Stimulated activated CD4-positive, alpha-beta T cell treated with anti-CD3 and anti-CD28 coated beads, TNF-alpha, amount 100 ng/mL, for 1 hour (primary cell): ENCODE data around the gene BANP.
"Not testable (repeated sequence)": the region's sequence is repeated elsewhere in the genome, so short reads cannot be mapped to it uniquely, and the experiment has no call there.

Experiments
- DNase-seq, 3 donors: peaks; one replicate each; pipeline ENCODE4 v3.0.0-alpha.2; 2020; ENCODE audit warnings: low read depth in 3 of 3, low spot score in 1 of 3

The BANP gene

DNA sequence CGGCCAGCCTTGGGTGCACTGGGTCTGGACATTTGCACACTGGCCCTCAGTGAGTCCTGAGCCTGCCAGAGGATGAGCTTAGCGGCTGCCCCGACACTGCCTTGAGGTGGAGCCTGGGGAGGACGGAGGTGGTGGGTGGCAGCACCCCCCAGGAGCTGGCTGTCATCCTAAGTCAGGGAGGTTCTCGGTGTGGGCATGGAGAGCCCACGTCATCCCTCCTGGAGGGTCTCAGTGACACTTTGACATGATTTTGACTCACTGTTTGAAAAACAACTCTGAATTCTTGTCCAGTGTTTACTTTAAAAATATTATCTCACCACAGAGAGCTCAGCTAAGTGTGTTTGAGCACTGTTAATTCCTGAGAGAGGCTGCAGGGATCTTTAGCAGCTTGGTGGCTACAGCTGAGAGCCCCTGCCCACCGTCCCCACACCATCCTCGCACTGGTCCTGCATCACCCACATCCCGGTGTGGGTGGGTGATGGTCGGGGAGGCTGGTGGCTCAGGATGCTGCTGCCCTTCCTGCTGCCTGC is 63.1 kb downstream of the BANP start:
- DNase-seq = no peak

DNA sequence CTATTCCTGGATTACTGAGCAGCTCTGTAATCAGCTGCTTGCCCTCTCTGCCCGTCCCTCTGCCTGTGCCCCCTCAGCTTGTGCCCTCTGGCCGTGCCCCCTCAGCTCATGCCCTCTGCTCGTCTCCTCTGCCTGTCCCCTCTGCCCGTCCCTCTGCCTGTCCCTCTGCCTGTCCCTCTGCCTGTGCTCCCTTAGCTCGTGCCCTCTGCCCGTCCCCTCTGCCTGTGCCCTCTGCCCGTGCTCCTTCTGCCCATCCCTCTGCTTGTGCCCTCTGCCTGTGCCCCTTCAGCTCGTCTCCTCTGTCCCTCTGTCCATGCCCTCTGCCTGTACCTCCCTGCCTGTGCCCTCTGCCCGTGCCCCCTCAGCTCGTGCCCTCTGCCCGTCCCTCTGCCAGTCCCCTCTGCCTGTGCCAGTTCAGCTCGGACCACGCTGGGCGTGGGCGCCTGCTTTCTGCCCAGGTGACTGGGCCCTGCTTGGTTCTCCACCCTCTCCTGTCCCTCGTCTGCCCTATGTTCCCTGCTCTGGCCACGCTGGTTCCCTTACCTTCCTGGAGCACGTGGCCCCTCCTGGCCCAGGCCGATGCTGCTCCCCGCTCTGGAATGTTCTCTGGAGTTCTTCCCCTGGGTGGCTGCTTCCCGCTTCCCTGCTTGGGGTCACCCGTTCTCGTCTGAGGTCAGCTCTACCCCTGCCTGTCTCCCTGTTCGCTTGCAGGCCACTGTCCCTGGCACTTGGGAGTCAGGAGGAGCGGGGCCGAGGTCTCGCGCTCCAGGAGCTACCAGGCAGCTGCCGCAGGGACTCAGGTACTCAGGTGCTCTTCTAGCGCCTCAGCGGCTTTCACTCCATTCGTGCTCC is 63.9 kb downstream of the BANP start:
- DNase-seq = no peak

GRCh38 chr16:88015806-88016140 is 64.5 kb downstream of the BANP start:
- DNase-seq = no peak

DNA sequence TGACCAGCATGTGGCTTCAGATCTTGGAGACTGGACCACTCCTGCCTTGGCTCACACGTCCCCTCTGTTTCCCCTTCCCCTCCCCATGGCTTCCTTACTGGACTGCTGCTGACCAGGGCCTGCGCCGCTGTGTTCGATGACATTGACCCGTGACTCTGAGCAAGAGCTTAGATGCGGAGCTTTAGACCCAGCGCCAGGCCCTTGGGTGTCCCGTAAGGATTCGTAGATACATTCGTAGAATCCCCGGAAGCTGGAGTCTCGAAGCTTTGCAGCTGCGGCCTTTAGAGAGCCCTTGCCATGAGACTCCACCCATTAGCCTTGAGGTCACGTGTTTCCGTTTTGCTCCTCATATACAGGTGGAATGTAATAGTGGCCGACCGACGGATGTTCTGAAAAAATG is 65.2 kb downstream of the BANP start:
- DNase-seq = not testable (repeated sequence)

GRCh38 chr16:88016964-88017363 is 65.7 kb downstream of the BANP start:
- DNase-seq = no peak

DNA sequence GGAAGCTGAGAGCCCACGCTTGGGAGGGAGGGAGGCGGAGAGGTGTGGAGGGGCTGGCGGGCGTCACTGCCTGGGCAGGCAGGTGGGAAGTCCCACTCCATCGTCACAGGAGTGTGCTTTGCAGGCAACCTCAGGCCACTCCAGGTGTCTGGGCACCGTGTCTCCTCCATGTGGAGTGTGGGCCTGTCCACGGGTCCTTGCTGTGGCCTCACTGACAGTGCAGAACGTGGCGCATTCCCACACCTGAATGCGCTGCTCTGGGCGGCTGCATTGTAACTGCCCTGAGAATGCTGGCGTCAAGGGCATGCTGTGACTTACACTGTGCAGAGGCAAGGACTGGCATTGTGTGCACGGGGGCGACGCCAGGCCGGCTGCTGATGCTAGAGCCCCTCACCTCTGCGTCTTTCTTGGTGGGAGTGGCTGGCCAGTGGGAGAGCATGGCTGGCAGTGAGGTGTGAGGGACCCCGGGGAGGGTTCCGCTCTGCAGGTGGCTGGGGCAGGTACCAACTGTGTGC is 66.4 kb downstream of the BANP start:
- DNase-seq = no peak

DNA sequence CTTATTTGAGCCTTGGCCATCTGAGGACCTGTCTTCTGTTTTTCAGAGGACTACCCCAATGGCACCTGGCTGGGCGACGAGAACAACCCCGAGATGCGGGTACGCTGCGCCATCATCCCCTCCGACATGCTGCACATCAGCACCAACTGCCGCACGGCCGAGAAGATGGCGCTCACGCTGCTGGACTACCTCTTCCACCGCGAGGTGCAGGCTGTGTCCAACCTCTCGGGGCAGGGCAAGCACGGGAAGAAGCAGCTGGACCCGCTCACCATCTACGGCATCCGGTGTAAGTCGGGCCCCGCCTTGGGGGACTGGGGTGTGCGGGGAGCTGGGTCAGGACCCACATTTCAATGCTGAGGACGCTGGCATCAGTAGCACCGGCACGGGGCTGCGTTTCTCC is 67.1 kb downstream of the BANP start:
- DNase-seq = not testable (repeated sequence)

- DNase-seq = not testable (repeated sequence)
Measured at GRCh38 chr16:88019041-88019820, 68.0 kb downstream of the BANP start.

DNA sequence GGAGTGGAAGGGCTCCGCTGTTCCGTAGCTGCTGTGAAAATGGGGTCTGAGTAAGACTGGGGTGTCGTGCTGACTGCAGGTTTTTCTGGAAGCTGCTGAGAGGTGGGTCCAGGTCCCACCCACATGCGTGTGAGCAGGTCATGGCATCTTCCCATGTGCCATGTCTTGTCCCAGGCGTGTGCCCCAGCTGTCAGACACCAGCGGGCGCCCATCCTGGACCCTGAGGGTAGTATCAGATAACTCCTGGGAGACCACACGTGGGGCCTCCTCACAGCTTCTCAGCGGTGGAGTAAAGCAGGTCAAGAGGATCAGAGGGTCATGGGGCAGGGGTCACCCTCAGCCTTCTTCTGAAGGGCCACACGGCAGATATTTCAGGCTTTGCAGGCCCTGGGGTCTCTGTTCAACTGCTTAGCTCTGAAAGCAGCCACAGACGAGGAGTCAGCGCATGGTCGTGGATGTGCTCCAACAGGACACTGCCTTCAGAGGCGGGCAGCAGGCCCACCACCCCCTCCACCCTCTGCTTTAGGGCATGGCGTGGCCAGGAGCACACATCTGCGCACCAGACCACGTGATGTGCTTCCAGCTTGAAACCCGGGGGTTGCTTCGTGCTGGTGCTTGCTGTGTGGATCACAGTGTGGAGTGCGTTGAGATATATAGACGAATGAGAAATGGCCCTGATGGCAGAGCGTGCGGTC is 68.7 kb downstream of the BANP start:
- no peak for DNase-seq

DNA sequence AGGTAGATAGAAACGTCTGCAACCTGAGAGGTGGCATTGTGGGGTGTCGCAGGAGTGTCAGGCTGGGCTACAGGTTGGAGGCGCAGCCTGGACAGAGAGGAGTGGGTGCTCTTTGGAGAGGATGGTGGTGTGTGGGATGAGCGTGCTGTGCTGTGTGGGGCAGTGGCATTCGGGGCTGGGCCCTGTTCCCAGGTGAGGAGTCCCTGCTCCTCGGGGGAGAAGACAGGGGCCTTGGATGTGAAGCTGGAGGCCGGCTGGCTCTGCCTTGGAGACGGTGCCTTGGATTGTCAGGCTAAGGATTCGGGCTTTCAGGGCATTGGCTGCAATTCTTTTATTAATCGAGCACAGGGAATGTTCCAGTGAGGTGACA is 69.3 kb downstream of the BANP start:
- DNase-seq = no peak

- not testable (repeated sequence) for DNase-seq
Measured at GRCh38 chr16:88021041-88021970, 70.1 kb downstream of the BANP start.

DNA sequence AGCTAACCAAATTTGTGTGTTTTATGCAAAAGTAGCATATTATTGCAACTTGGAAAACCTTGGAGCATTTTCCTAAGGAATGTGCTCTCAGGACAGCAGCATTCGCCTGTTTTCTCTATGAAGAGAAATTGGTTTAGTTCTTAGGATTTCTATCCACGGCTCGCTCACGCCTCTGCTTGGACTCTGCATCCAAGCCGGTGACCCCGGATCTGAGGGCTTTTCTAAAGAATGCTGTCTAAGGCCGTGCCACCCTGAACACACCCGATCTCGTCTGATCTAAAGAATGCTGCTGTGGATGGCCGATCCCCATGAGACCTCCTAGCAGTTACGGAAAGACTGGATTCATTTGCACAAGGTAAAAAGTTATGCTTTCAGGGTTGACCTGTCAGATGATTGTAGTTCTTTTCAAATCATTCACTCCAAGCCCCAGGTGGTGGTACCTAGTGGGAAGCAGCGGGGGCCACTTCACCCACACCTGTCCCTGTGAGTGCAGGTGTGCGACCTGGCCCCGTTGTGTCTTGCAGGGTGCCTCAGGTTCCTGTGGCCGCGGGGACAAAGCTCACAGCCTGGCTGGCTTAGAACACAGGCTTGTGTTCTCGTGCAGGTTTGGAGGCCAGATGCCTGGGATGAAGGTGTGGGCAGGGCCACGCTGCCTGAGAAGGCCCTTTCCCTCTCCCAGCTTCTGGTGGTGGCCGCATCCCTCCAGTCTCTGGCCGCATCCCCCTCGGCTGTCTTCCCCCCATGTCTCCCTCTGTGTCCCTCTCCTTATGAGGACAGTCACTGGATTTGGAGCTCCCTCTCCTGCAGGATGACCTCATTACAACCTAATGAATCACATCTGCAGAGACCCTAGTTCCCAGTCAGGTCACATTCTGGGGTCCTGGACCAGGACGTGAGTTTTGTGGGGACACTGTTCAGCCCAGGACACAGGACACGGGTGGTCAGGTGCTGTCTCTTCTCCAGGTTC is 71.1 kb downstream of the BANP start:
- DNase-seq = no peak

DNA sequence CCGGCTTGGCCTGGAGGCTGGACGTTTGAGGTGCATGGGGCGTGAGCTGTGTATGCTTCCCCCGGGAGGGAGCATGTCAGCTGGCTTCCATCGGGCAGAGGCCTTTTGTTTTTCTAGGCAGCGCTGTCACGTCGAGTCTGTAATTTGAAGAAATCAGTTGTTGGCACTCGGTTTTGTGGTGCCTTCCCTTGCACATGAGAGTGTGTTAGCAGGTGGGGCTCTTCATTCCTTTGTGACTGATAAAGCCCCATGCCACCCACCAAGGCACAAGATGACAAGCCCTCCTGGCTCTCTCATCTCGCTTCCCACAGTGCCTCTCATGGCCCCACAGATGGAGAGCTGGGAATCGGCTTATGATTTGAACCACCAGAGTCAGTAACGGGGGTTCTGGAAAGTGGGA is 72.1 kb downstream of the BANP start:
- DNase-seq = no peak

- DNase-seq = no peak
Measured at GRCh38 chr16:88023786-88024185, 72.6 kb downstream of the BANP start.

GRCh38 chr16:88024491-88025085 is 73.4 kb downstream of the BANP start:
- not testable (repeated sequence) for DNase-seq

- not testable (repeated sequence) for DNase-seq
Measured at GRCh38 chr16:88025086-88025492, 73.9 kb downstream of the BANP start.

DNA sequence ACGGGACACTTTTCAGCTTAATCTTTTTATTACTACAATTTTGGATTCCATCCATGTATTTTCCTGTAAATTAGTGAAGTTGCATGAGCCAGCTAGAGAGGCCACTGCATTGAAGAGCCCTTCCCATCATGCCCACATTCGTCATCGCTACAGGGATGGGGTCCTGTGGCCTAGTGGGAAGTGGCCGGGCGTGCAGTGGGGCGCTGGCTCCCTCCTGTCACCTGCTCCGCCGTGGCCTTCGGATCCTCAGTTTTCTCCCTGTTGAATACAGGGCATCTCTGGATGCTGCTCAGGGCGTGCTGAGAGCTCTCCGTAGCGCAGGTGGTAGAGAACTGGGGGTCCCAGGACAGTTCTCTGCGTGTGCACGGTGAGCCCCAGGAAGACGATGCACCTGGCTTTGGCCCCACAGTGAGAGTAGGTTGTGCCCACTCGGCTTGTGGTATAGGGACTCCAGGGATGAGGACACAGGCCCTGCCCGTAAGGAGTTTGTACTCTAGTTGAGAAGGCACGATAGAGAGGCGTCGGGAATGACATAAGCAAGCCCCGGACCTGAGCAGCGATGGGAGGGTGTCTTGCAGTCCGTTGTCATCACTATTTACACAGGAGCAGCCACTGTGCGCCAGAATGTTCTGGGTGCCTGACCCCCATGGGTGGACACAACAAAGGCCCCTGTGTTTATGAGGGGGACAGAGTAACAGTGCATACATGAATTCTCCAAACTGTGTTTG is 74.8 kb downstream of the BANP start:
- DNase-seq = not testable (repeated sequence)
